ENCODE data around the gene TIPRL.

TIPRL gene

DNA sequence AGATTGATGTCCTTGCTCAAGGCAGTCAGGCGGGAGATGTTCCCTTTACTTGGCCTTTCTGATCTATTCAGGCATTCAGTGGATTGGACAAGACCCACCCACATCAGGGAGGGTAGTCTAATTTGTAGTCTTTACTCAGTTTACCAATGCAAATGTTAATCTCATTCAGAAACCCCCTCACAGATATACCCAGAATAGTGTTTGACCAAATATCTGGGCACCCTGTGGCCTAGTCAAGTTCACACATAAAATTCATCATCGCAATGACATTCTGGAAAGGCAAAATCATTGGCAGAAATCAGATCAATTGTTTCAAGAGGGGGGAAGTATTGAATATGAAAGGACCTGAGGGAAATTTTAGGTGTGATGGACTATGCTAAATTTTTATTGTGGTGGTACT, 34.6 kb downstream of the TIPRL start:
- DNase-seq (ENCODE audit: low read depth, low spot score), result no peak

DNA sequence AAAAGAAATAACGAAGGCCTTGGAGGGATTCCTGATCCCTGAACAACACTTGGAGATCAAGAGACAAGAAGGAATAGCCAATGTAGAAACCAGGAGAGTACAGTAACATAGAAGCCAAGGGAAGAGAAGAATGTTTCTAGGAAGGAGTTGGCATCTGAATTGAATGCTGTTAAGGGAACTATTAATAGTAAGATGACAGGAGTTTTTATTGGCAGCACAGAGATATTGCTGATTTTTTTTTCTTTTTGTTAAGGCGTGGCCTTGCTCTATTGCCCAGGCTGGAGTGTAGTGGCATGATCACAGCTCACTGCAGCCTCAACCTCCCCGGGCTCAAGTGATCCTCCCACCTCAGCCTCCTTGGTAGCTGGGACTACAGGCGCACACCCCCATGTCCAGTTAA, 37.4 kb downstream of the TIPRL start:
- no peak for DNase-seq (ENCODE audit: low read depth, low spot score)

DNA sequence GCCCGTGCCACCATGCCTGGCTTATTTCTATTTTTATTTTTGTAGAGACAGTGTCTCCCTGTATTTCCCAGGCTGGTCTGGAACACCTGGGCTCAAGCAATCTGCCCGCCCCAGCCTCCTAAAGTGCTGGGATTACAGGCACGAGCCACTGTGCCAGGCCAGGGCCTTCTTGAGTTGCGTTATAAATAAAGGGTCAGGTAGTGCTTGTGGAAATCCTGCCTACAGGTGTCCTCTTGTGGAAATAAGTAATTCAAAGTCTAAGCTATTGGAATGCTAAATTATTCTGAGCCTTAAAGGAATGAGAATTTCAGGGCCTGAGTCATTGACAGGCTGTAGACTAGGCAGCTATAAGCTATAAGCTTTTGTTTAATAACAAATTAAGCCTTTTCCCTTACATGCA, 38.9 kb downstream of the TIPRL start:
- DNase-seq (ENCODE audit: low read depth, low spot score), result no peak

DNA sequence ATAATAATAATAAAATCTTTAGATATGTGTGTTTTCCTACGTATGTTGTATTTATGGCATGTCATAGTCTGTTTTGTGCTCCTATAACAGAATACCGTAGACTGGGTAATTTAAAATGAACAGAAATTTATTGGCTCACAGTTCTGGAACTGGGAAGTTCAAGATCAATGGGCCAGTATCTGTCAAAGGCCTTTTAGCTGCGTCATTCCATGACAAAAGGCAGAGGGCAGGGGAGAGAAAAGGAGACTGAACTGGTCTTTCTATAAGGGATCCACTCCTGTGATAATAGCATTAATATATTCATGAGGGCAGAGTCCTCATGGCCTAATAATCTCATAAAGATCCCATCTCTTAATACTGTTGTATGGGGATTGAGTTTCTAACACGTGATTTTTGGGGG, 39.9 kb downstream of the TIPRL start:
- DNase-seq (ENCODE audit: low read depth, low spot score), result no peak

DNA sequence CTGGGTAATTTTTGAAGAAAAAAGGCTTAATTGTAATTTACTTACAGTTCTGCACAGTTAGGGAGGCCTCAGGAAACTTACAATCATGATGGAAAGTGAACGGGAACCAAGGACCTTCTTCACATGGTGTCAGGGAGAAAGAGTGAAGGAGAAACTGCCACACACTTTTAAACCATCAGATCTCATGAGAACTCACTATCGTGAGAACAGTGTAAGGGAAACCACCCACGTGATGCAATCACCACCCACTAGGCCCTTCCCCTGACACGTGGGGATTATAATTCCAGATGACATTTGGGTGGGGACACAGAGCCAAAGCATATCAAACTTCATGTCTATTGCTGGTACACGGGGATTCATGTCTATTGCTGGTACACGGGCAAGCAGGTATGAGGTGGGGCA, 41.7 kb downstream of the TIPRL start:
- DNase-seq (ENCODE audit: low read depth, low spot score), result no peak

DNA sequence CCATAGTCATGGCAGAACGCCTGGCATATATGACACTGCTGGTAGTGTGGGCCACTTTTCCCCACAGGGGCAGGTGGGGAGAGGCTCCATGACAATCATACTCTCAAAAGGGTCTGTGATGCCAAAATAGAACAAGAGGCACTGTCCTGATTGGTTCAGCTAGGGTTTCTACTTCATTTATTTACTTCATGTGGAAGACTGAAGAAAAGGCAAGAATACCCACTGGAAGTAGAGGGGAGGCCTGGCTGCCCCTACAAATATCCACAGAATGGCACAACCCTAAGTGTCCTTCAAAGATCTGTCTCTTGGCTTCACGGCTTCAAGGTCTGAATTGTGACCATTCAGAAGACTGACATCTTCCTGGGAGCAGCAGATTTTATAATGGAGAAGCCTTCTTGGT, 42.5 kb downstream of the TIPRL start:
- no peak for DNase-seq (ENCODE audit: low read depth, low spot score)

DNA sequence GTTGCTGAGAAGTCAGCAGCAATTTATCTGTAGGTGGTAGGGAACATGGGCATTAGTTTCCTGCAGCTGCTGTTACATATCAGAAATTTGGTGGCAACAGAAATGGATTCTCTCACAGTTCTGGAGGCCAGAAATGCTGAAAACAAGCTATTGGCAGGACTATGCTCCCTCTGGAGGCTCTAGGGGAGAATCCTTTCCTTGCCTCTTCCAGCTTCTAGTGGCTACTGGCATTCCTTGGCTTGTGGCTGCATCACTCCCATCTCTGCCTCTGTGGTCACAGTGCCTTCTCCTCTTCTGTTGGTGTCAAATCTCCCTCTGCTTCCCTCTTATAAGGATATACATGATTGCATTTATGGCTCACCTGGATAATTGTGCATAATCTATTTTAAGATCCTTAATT, 44.5 kb downstream of the TIPRL start:
- DNase-seq (ENCODE audit: low read depth, low spot score), result no peak

DNA sequence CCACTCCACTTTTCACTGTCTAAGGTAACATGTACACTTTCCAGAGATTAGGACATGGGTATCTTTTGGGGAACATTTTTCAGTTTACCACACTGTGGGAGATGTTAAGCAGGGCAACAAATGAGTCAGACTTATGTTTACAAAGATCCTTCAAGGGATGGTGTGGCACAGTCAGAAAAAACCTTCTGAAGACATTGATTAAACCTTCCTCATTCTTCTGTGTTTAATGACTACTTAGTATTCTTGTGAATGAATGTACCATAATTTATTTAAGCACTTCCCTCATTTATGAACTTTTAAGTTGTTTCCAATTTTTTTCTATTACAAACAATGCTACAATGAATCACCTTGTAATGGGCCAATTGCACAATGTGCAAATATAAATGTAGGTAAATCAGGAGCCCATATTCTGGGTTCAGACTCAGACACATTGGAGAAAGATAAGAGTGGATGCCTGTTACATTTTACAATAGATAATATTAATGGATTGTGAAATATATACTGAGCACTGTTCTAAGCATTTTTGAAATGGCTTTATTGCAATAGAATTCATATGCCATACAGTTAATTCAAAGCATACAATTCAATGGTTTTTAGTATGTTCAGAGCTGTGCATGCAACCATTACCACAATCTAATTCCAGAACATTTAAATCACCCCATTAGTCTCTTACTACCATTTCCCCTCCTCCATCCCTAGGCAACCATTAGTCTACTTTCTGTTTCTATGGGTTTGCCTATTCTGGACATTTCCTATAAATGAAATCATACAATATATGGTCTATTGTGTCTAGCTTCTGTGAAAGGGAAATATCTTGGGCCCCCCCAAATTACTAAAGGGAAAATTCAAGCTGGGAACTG, 45.1 kb downstream of the TIPRL start:
- no peak for DNase-seq (ENCODE audit: low read depth, low spot score)

DNA sequence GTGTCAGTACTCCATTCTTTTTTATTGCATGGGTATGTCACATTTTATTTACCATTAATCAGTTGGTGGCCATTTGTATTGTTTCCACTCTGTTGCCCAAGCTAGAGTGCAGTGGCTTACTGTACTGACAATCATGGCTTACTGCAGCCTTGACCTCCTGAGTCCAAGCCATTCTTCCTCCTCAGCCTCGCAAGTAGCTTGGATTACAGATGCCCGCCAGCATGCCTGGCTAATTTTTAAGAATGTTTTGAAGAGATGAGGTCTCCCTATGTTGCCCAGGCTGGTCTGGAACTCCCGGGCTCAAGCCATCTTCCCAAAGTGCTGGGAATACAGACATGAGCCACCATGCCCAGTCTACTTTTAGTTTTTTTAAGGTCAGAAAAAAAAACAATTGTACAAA, 46.2 kb downstream of the TIPRL start:
- DNase-seq (ENCODE audit: low read depth, low spot score), result no peak

DNA sequence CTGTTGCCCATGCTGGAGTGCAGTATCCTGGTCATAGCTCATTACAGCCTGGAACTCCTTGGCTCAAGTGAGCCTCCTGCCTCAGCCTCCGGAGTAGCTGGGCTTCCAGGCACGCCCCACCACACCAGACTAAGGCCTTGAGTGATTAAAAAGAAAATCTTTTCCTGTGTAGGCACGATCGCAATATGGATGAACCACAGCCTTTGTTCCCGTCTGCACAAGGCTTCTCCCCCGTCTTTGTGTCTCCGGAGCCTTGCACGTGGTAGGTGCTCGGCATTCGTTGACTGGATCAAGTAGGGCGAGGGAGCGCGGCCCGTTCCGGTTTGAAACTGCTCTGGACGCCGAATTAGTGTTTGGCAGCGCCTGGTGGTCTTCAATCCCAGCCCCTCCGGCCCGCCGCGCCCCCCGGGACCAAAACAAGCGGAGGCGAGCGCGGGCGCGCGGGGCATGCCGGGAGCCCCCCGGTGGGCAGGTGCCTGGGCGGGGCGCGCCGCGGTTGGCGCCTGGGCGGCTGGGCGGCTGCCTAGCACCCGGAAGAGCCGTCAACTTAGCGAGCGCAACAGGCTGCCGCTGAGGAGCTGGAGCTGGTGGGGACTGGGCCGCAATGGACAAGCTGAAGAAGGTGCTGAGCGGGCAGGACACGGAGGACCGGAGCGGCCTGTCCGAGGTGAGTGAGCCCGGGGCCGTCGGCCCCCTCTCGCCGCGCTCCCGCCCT, 46.9 kb downstream of the TIPRL start, which contains the start of gene SFT2D2:
Gene SFT2D2, plus strand, starts transcription at position 529 of the 715 bp plus-strand sequence. Its CDS starts 76 bp downstream, at position 605.
- DNase-seq (ENCODE audit: low read depth, low spot score), result peak; percentile 25

DNA sequence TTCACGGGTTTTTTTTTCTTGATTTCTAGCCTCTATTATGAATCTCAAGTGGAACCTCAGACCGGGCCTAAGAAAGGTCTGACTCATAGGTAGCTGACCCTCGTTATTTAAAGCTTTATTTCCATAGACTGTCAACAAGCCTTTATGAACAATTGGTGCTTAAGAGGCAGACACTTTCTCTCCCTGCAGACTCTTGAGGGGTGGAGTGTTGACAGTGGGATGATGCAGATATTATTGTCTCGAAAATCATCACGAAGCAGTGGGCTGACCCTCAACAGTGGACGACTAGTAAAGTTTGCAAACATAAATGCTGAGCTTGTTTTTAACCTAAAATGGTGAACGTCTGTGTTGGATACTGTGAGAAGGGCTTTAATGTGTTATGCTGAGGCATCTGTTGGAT, 48.9 kb downstream of the TIPRL start:
- no peak for DNase-seq (ENCODE audit: low read depth, low spot score)

DNA sequence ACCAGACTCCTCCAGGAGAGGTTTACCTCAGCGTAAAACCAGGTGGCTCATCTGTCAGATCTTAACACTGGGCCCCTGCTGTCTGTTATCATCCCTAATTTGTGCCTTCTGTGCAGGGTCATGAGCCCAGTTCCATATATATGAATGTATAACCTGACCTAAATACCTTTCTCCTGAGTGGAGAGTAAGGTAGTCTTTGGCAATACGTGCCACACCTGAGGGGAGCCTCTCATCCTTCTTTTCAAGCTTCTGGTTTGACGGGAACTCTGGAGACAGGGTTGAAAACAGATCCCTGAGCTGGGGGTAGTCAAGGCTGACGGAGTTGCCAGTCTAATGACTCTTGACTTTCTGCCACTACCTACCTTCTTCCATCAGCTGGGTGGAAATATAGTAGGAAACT, 51.1 kb downstream of the TIPRL start:
- DNase-seq (ENCODE audit: low read depth, low spot score), result no peak

DNA sequence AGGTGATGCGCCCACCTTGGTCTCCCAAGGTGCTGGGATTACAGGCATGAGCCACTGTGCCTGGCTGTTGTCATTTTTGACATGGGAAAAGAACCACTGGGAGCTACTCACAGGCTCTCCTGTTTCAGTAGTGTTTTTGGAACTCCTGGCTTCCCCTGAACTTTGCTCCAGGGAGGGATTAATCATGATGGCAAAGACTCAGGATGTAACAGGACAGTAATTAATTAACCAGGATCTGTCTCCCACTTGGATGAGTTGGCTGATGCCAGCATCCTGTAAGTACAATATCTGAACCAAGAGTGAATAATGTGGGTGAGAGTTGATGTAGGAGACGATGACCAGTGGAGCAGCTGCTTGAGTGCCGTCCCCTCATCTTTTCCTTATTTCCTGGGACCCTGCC, 51.9 kb downstream of the TIPRL start:
- DNase-seq (ENCODE audit: low read depth, low spot score), result no peak

DNA sequence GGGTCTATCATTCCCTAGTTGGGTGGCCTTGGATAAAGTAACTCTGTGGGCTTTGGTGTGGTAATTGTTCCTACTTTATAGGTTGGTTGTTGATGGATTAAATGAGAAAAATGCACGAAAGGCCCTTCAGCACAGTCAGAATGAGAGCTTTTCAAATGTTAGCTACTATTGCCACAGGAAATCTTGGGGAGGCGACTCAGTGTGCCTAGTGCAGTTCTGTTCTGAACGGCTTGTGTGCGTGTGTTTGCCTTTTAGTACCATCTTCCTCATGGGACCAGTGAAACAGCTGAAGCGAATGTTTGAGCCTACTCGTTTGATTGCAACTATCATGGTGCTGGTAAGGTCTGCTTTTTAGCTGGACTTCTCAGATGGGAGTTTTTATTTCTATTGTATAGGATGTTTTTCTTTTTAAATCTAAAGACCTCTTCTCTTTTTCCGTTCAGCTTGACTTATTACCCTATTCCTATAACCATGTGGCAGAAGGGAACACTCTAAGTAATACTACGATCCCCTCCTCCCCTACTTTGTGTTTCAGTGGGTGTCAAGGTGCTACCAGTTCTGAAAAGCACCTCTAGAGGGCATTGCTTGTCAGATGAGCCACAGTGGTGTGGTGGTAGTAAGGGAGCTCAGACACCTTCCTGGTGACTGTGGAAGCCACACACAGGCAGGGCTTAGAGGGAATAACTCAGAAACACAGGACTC, 56.2 kb downstream of the TIPRL start:
- DNase-seq (ENCODE audit: low read depth, low spot score), result peak; percentile 28

DNA sequence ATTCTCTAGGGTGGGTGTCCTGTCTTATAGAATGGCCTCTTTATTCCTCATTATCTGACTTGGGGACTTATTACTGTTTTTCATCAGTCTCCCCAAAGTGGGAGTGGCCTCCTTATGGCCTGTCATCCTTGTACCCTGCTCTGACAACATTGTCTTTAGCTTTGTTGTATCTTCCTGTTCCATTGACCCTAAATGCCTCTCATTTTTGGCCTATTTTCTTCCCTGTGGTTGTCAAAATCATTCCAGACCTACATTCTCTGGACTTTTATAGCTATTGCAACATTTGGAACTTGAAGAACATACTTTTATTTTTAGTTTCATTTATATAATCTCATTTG, 56.8 kb downstream of the TIPRL start:
- no peak for DNase-seq (ENCODE audit: low read depth, low spot score)

DNA sequence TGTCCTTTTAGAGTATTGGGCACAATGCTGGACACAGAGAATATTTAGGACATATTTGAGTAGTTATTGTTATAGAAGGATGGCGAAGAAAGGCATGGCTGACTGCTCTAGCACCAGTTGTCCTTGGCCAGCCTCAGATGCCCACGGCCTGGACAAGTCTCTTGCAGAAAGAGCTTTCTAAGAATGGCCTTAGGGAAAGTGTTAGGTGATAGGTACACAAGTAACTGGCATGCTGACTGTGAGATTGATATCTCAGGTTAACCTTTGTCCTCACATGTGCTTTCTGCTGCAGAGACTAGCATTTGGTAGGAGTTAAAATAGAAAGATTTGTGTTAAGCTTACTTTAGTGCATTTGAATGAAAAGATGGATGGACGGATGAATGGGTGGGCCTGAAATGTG, 57.2 kb downstream of the TIPRL start:
- no peak for DNase-seq (ENCODE audit: low read depth, low spot score)

DNA sequence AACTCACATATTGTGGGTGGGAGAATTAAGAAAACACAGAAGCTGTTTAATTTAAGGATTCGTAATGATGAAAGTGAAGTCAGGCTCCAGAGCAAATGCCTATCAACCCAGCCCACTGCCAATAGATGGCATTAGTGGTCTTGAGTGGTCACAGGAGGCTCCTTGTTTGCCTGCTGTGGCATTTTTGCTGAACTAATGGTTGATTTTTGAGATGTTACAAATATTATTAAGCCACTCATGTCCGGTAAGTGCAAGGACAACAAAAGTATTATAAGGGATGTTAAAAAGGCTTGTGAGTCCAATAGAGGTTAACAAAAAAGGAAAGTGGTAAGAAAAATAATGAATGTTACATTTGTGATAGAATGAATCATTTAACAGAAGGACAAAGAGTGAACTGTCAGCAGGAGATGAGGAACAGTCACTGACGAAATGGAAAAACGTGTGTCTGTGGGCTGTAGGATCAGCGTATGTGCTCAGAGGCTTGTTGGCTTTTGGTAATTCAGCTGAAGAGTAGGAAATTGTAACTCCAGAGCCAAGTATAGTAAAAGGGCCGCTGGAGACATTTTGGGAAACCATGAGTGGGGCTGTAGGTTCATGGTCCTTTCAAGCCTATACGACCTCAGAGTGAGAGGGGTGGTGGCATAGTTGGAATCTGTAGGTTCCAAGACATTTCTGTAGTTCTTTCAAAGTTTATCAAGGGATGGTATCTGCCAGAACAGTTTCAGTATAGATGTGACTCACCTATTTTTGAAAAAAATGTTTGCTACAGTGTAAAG, 58.3 kb downstream of the TIPRL start:
- no peak for DNase-seq (ENCODE audit: low read depth, low spot score)

DNA sequence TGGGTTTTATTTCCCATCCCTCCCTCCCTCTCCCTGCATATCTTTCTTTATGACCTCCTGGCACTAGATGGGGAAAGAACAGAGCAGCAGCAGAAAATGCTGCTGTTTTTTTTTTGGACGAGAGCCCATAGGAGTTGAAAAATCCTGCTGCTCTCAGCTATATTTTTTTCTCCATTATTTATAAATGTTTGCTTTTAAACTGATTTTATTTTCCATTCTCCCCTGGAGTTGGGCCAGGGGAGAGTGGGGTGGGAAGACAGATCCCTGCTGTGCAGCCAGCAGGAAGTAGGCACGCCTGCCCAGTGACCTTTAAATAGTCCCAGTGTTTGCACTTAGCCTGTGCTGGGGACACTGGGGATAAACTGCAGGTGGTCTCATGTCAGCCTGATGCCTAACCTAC, 64.4 kb downstream of the TIPRL start:
- DNase-seq (ENCODE audit: low read depth, low spot score), result no peak

DNA sequence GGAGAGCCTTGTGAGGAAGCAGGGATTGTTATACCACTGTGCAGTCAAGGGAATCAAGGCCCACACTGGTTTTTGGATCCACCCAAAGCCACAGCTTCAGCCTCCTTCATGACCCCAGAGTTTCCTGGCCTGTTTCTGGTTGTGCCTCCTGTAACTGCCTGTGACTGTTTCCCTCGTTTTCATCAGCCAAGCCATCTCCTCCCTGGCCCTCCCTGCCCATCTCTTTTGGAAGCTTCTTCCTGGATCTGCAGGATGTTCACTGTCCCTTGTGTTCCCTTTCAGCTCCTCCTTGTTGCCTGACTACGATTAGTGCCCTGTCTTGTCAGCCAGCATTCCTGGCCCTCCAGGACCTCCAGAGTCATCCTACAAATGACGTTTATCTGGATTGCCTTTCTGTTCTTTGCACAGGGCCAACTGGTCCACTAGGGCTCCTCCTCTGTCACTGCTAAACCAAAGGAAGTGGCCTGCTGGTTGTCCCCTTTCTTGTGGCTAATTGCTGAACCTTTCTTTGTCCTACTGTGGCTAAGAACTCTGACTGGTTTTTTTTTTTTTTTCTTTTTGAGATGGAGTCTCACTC, 65.0 kb downstream of the TIPRL start:
- no peak for DNase-seq (ENCODE audit: low read depth, low spot score)

DNA sequence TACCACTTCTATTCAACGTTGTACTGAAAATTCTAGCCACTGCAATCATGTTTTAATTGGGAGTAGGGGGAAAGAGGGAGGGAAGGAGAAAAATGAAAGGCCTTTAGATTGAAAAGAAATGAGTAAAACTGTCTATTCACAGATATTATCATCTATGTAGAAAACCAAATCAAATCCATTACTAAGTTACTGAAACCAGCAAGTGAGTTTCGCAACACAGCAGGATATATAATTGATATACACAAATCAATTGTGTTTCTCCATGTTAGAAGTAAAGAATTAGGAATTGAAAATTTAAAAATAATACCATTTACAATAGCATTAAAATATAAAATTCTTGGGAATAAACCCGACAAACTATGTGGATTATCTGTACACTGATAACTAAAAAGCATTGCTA, 66.3 kb downstream of the TIPRL start:
- DNase-seq (ENCODE audit: low read depth, low spot score), result no peak

DNA sequence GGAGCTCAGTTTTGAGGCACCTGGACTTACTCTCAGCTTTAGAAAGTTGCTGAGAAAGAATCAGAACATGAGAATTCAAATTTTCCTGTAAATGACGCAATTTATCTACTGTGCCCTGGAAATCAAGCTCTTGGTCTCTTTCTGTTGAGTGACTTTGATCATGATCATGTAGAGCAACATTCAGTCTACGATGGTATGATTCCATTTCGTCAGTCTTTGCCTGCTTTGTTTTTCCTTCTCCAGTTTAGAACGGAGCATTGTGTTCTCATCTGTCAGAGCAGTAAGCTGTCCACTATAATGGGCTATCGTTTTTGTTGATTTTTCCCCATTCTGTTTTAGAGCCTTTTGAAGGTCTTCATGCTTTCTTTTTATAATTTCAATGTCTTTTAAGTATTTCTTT, 67.7 kb downstream of the TIPRL start:
- DNase-seq (ENCODE audit: low read depth, low spot score), result no peak
